Fibroblast of mammary gland (primary cell): ENCODE measurements around the gene ARHGEF10L.

ENCODE experiments used
- DNase-seq: peaks from one replicate; pipeline ENCODE4 v3.0.0-alpha.2; 2010; ENCODE audit warnings: low read depth
- H3K4me3 ChIP-seq: 2 replicates; pipeline ENCODE4 v1.5.1; 2011; ENCODE audit warnings: low read depth, mild to moderate bottlenecking, low read length, moderate library complexity; ENCODE audit not compliant: control insufficient read depth
- TF ChIP-seq, protein P1 (sequence below): conservative IDR thresholded peaks from 2 replicates; pipeline ENCODE4 v1.5.1; 2011; ENCODE audit warnings: low read depth, low read length, inconsistent platforms; ENCODE audit not compliant: control insufficient read depth, insufficient read depth

The ARHGEF10L gene

DNA sequence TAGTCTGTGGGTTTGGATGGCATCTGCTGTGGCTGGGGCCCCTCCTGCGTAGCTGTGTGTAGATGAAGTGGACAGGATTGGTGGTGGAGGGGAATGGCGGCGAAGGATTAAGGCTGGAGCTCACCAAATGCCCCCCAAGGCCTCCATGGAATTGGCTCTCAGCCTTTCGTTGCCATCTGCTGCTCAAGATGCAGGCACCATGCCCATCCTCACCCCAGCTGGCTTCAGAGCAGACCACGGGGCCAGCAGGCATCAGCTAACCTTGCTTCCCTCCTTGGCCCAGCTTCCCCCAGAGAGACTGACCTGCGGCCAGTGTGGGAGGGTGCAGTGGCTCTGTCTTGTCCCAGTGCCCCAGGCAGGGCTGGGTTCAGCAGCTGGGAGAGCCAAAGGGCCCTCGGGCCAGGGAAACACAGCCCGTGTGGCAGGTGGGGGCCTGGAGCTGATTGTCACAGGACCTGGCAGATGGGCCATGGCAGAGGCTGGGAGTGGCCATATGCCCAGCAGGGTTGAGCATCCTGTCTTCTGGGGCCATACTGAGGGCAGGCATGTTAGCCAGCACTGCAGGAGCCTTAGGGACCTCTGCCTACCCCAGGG lies 148.8 kb downstream of the ARHGEF10L start:
- TF ChIP-seq, protein P1, sequence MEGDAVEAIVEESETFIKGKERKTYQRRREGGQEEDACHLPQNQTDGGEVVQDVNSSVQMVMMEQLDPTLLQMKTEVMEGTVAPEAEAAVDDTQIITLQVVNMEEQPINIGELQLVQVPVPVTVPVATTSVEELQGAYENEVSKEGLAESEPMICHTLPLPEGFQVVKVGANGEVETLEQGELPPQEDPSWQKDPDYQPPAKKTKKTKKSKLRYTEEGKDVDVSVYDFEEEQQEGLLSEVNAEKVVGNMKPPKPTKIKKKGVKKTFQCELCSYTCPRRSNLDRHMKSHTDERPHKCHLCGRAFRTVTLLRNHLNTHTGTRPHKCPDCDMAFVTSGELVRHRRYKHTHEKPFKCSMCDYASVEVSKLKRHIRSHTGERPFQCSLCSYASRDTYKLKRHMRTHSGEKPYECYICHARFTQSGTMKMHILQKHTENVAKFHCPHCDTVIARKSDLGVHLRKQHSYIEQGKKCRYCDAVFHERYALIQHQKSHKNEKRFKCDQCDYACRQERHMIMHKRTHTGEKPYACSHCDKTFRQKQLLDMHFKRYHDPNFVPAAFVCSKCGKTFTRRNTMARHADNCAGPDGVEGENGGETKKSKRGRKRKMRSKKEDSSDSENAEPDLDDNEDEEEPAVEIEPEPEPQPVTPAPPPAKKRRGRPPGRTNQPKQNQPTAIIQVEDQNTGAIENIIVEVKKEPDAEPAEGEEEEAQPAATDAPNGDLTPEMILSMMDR = no peak
- DNase-seq = no peak
- no peak overlapping the region for H3K4me3 ChIP-seq

DNA sequence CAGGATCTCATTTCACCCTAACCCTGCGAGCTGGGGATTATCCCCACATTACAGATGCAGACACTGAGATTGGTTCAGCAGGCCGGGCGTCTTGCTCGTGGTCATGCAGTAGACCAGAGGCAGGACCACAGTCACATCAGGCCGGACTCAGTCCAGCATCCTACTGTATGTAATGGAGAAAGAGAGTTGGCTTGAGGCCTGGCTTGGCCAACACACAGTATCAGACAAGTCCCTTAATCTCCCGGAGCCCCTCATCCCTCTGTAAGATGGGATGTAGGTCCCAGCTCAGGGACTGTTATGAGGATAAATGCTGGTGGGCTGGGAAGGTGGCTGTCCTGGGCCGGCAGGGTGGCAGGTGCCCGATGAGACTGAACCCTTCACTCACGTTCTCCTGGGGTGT lies 149.5 kb downstream of the ARHGEF10L start:
- TF ChIP-seq, protein P1 = no peak
- no peak for DNase-seq
- no peak overlapping the region for H3K4me3 ChIP-seq

DNA sequence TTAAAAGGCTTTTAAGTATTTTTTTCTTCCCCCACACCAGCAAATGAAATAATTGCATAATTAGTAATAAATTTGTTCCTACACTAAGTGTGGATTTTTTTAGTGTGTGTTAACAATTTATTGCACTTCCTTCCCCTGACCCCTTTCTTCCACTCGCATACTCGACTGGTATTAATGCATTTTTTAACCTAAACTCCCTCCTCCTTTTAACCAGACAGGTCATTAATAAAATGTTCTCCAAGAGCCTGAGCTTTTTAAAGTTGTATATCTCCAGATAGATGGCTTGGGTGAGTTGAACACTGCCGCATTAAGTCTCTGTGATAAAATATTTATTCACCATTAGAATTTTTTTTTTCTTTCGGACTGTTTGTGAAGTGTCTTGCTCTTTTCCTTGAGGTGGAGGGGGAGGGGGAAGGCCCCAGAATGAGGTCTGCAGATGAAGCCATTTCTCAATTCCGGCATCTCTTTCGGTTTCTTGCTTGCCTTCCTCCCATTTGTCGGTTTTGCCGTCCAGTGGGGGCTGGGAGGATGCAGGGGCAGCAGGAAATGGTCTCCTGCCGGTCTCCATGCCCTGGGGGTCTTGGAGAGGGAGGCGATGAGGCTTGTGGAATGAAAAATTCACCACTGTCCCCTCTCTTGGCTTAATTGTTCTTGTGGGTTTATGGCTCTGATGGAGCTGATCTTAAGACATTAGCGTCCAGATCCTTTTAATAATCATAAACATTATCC lies 151.6 kb downstream of the ARHGEF10L start:
- DNase-seq = no peak
- TF ChIP-seq, protein P1 = no peak
- no peak overlapping the region for H3K4me3 ChIP-seq

DNA sequence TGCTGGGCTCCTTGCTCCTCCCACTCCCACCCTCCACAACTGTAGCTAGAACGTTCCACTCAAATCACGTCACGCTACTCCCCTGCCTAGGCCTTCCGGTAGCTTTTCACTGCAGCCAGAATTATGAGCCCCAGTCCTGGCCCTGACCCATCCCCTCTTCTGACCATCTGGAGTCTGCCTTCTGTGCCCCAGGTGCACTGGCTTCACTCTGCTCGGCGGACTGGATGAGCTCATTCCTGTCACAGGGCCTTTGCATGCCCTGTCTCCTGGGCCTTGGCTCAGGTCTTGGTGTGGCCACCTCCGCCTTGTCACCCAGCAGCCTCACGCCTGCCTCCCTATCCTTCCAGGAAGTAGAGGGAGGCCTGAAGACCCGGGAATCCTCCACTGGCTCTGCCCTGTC lies 153.1 kb downstream of the ARHGEF10L start:
- no peak overlapping the region for H3K4me3 ChIP-seq
- DNase-seq = no peak
- TF ChIP-seq, protein P1 = no peak

DNA sequence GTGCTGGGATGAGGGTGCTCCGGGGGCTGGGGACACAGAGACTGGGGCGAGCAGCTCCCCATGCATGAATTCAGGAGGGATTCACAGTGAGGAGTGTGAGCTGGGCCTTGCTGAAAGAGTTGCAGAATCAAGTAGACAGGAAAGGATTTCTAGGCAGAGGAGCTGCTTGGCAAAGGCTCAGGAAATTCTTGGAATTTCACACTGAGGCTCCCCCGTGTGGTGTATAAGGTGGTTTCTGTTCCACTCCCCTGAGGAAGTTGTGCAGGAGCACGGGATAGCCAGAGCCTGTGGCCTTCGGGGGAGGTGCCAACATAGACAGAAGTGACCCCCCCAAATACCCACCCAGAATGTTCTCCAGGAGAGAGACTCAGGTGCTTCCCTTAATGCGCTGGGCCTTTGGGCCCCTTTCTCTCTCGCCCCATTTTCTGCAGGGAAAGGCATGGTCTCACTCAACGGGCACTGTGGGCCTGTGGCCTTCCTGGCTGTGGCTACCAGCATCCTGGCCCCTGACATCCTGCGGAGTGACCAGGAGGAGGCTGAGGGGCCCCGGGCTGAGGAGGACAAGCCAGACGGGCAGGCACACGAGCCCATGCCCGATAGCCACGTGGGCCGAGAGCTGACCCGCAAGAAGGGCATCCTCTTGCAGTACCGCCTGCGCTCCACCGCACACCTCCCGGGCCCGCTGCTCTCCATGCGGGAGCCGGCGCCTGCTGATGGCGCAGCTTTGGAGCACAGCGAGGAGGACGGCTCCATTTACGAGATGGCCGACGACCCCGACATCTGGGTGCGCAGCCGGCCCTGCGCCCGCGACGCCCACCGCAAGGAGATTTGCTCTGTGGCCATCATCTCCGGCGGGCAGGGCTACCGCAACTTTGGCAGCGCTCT lies 157.2 kb downstream of the ARHGEF10L start:
- TF ChIP-seq, protein P1 = peak; percentile 44
- peak; percentile 62 for DNase-seq
- H3K4me3 ChIP-seq = no peak overlapping the region

DNA sequence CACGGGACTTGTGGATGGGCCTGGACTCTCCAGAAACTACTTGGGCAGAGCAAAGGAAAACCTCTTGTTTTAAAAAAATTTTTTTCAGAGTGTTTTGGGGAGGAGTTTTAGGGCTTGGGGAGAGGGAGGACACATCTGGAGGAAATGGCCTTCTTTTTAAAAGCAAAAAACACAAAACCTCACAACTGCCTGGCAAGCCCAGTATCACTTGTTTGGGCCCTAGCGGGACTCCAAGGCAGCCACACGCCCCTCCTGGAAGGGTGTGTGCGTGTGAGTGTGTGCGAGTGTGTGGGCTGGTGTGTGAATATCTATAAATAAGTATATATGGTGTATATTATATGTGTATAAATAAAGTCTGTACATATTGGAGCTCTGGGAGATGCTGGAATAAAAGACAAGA lies 158.0 kb downstream of the ARHGEF10L start:
- no peak overlapping the region for H3K4me3 ChIP-seq
- TF ChIP-seq, protein P1 = no peak
- DNase-seq = no peak
